A673 (cell line): Measurements from ENCODE around the gene ATG5. TPM values are rescaled to one million over a fixed set of nuclear protein-coding genes. Genes with fewer than 3 reads are reported as not detected.

Experiments
- BruUV-seq: library from RNA; stranded (reverse); fragments of 400-500 nt; replicated peaks from 2 replicates; lab custom pipeline; 2021; lab: Mats Ljungman, UMichigan
- CTCF ChIA-PET: fragments of 300-600 bp; sonication (Branson Sonifier 250); formaldehyde crosslinking; loops from one replicate; lab custom pipeline; 2022; ENCODE audit warnings: antibody characterized with exemption; lab: Charles Lee
- POLR2A ChIA-PET: fragments of 300-600 bp; sonication (Branson Sonifier 250); formaldehyde crosslinking; loops from one replicate; lab custom pipeline; 2022; ENCODE audit warnings: antibody characterized with exemption; ENCODE audit not compliant: low non-redundant PET; lab: Charles Lee
- DNase-seq: peaks from one replicate; pipeline ENCODE4 v3.0.0-alpha.2; 2015; ENCODE audit warnings: low spot score
- H3K27ac ChIP-seq: fragments of 200-600 bp; sonication (generic); 2 replicates; pipeline ENCODE4 v1.5.1; 2016; ENCODE audit warnings: mixed run types, low read depth, mild to moderate bottlenecking, mixed read lengths, antibody characterized with exemption, low read length; ENCODE audit not compliant: poor library complexity, severe bottlenecking
- H3K27me3 ChIP-seq: fragments of 200-600 bp; sonication (generic); replicated peaks from 2 replicates; pipeline ENCODE4 v1.6.1; 2017; ENCODE audit warnings: mixed run types, low read depth, mild to moderate bottlenecking, mixed read lengths, antibody characterized with exemption, low read length; ENCODE audit not compliant: insufficient read depth, poor library complexity
- H3K36me3 ChIP-seq: fragments of 200-600 bp; sonication (generic); 2 replicates; pipeline ENCODE4 v1.6.1; 2016; ENCODE audit warnings: mixed run types, mild to moderate bottlenecking, mixed read lengths, antibody characterized with exemption, low read length; ENCODE audit not compliant: insufficient read depth, poor library complexity, severe bottlenecking
- H3K4me1 ChIP-seq: fragments of 200-600 bp; sonication (generic); 2 replicates; pipeline ENCODE4 v1.6.1; 2017; ENCODE audit warnings: mixed run types, mild to moderate bottlenecking, mixed read lengths, antibody characterized with exemption, low read length; ENCODE audit not compliant: insufficient read depth, poor library complexity, severe bottlenecking
- H3K4me3 ChIP-seq: fragments of 200-600 bp; sonication (generic); 2 replicates; pipeline ENCODE4 v1.5.1; 2016; ENCODE audit warnings: low read depth, mixed run types, mild to moderate bottlenecking, mixed read lengths, low read length; ENCODE audit not compliant: poor library complexity, severe bottlenecking
- H3K9me3 ChIP-seq: fragments of 200-600 bp; sonication (generic); 2 replicates; pipeline ENCODE4 v1.6.1; 2016; ENCODE audit warnings: mixed run types, low read depth, mild to moderate bottlenecking, mixed read lengths, antibody characterized with exemption, low read length; ENCODE audit not compliant: poor library complexity, severe bottlenecking
- EZH2 ChIP-seq: fragments of 200-600 bp; sonication (generic); IDR thresholded peaks from 2 replicates; pipeline ENCODE4 v1.6.1; 2017; ENCODE audit warnings: borderline replicate concordance, low read depth, mild to moderate bottlenecking, mixed read lengths, antibody characterized with exemption, low read length; ENCODE audit not compliant: poor library complexity, severe bottlenecking
- intact Hi-C: fragments of 100-400 bp; cut with micrococcal nuclease; formaldehyde crosslinking; loops from one replicate; pipeline ENCODE4 v1.10.0; 2022; ENCODE audit not compliant: unreplicated experiment
- total RNA-seq: library from RNA; stranded (reverse); gene quantifications from 2 replicates; pipeline ENCODE4 v1.2.3, GENCODE V29; 2021
- TF ChIP-seq, protein P1 (sequence below): fragments of 300-800, 200-600 bp; sonication (generic); conservative IDR thresholded peaks from 2 replicates; pipeline ENCODE4 v1.5.1; 2017; ENCODE audit warnings: low read depth, mild to moderate bottlenecking, antibody characterized with exemption, low read length, moderate library complexity, mixed read lengths

The ATG5 gene
- total RNA-seq, 1 experiment from 2014 or later = 37.0 TPM

DNA sequence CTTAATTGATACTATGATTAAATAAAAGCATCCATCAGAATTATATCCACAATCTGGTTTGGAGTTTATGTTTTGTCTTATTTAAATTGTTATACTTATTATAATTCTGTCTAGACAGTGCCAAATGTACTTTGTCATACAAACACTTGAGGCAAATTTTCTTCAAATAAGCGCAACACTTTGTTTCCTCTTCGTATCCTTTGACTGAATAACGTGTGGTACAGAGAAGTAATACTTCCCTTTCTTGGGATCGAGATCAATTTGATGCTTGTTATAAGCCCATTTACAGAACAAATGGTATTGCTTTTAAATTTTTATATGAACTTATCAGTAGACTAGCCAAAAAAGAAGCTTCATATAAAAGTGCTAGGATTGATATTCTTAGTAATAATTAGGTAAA lies 111.0 kb downstream of the ATG5 start:
- no peak overlapping the region for H3K27ac ChIP-seq
- POLR2A ChIA-PET = no interaction called here
- H3K27me3 ChIP-seq = no peaks in the 10 kb centered on the region
- BruUV-seq = no TSS peak
- intact Hi-C loops = no loop called here
- no peaks in the 10 kb centered on the region for H3K4me1 ChIP-seq
- no peaks in the 10 kb centered on the region for H3K36me3 ChIP-seq
- no peak overlapping the region for H3K4me3 ChIP-seq
- no peak for DNase-seq
- CTCF ChIA-PET = no interaction called here
- TF ChIP-seq EZH2 = no peak
- TF ChIP-seq, protein P1, sequence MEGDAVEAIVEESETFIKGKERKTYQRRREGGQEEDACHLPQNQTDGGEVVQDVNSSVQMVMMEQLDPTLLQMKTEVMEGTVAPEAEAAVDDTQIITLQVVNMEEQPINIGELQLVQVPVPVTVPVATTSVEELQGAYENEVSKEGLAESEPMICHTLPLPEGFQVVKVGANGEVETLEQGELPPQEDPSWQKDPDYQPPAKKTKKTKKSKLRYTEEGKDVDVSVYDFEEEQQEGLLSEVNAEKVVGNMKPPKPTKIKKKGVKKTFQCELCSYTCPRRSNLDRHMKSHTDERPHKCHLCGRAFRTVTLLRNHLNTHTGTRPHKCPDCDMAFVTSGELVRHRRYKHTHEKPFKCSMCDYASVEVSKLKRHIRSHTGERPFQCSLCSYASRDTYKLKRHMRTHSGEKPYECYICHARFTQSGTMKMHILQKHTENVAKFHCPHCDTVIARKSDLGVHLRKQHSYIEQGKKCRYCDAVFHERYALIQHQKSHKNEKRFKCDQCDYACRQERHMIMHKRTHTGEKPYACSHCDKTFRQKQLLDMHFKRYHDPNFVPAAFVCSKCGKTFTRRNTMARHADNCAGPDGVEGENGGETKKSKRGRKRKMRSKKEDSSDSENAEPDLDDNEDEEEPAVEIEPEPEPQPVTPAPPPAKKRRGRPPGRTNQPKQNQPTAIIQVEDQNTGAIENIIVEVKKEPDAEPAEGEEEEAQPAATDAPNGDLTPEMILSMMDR = no peak
- no peaks in the 10 kb centered on the region for H3K9me3 ChIP-seq

DNA sequence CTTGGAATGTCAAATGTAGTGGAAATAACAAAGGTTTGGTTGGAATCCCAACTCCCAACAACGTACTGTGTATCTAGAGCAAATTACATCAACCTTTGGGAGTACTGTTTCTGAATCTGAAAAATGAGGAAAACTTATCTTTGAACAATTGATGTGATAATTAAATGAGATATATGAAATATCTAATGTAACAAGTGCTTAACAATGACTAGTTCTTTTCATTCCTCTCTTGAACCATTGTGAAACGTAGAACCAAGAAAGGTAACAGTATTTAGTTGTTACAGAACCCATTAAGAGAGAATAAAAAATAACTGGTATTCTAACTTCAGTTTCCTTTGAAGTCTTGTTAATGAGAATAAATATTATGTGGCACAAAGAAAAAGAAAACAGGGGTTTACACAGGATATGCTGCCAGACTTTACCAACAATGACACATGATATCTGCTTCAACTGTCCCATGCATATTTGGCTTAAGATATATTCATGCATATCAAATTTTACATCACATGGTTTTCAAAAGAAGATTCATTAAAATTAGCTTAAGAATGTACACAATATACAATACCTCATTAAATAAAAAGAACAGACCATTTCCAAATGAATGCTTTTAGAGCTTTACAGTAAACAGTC lies 111.8 kb downstream of the ATG5 start:
- H3K36me3 ChIP-seq = no peaks in the 10 kb centered on the region
- no peak overlapping the region for H3K27ac ChIP-seq
- no peaks in the 10 kb centered on the region for H3K9me3 ChIP-seq
- H3K27me3 ChIP-seq = no peaks in the 10 kb centered on the region
- ChIA-PET POLR2A (no interaction called here), CTCF (no interaction called here)
- TF ChIP-seq, protein P1 = no peak
- no peak for TF ChIP-seq EZH2
- BruUV-seq = no TSS peak
- intact Hi-C loops = no loop called here
- DNase-seq = no peak
- H3K4me3 ChIP-seq = no peak overlapping the region
- no peaks in the 10 kb centered on the region for H3K4me1 ChIP-seq

DNA sequence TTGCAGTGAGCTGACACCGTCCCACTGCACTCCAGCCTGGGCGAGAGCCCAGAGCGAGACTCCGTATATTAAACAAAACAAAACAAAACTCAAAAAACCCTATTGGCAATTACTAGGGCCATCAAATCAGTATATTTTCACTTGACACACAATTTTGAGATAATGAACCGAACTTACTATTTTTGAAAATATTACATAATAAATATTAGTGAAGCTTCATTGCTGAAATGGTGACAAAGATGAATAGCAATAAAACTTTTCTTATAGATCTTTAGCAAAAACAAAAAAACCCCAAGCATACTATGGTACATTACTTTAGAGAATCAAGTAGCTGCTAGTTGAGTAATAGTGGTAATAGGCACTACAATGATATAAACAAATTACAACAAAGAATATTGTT lies 113.0 kb downstream of the ATG5 start:
- no peaks in the 10 kb centered on the region for H3K4me1 ChIP-seq
- no peaks in the 10 kb centered on the region for H3K9me3 ChIP-seq
- no peak for DNase-seq
- intact Hi-C loops = no loop called here
- ChIA-PET POLR2A (no interaction called here), CTCF (no interaction called here)
- no TSS peak for BruUV-seq
- H3K36me3 ChIP-seq = no peaks in the 10 kb centered on the region
- no peak overlapping the region for H3K4me3 ChIP-seq
- no peaks in the 10 kb centered on the region for H3K27me3 ChIP-seq
- TF ChIP-seq EZH2 = no peak
- TF ChIP-seq, protein P1 = no peak
- H3K27ac ChIP-seq = no peak overlapping the region
